ENCODE data around the gene RFT1. TPM values are rescaled to one million over a fixed set of nuclear protein-coding genes. Genes with fewer than 3 reads are reported as not detected.

RFT1 gene
- polyA plus RNA-seq, 3 donors, result 8.2 to 34.9 (median 25.6) TPM

GRCh38 chr3:53044711-53045517 is 85.3 kb downstream of the RFT1 start:
- no peaks in the 10 kb centered on the region for H4K20me1 ChIP-seq (ENCODE audit: insufficient read depth, low read length)
- peak overlapping the region; percentile 70 for H3K9ac ChIP-seq (ENCODE audit: insufficient read depth, low read length, poor library complexity, severe bottlenecking)
- Mint-ChIP-seq H3K27ac (peak overlapping the region in 6 of 7 donors; percentile 65 to 87 (median 82)), H3K9me3 (peaks cover 0 to 6% (median 2%) of the 10 kb centered on the region in 7 donors), H3K4me3 (peak overlapping the region; percentile 93 to 97), H3K36me3 (peaks cover 2 to 6% of the 10 kb centered on the region in 2 donors), H3K27me3 (ENCODE audit: low read depth in 3 of 3) (peaks cover 30 to 53% (median 48%) of the 10 kb centered on the region in 3 donors), H3K4me1 (peaks cover 17% of the 10 kb centered on the region)
- DNase-seq, result peak; percentile 24 to 52 (median 51)
- H3K4me3 ChIP-seq (replicated peaks in 1 of 3; ENCODE audit: low read depth in 2 of 3, low read length in 3 of 3), result peak overlapping the region; percentile 74 to 93 (median 77)
- no peaks in the 10 kb centered on the region for H3K9me3 ChIP-seq (replicated peaks in 1 of 2; ENCODE audit: control insufficient read depth in 1 of 2, insufficient read depth in 1 of 2, low read length in 2 of 2)
- intact Hi-C loops (cut with micrococcal nuclease), result no loop called here
- H3K36me3 ChIP-seq (replicated peaks in 1 of 2; ENCODE audit: control insufficient read depth in 1 of 2, insufficient read depth in 2 of 2, low read length in 2 of 2), result no peaks in the 10 kb centered on the region
- peak overlapping the region; percentile 92 for H2AFZ ChIP-seq (ENCODE audit: insufficient read depth, low read depth, low read length, poor library complexity, severe bottlenecking)
- peaks cover 31% of the 10 kb centered on the region for H3K79me2 ChIP-seq (ENCODE audit: insufficient read depth, low read length)
- TF ChIP-seq, protein P1, sequence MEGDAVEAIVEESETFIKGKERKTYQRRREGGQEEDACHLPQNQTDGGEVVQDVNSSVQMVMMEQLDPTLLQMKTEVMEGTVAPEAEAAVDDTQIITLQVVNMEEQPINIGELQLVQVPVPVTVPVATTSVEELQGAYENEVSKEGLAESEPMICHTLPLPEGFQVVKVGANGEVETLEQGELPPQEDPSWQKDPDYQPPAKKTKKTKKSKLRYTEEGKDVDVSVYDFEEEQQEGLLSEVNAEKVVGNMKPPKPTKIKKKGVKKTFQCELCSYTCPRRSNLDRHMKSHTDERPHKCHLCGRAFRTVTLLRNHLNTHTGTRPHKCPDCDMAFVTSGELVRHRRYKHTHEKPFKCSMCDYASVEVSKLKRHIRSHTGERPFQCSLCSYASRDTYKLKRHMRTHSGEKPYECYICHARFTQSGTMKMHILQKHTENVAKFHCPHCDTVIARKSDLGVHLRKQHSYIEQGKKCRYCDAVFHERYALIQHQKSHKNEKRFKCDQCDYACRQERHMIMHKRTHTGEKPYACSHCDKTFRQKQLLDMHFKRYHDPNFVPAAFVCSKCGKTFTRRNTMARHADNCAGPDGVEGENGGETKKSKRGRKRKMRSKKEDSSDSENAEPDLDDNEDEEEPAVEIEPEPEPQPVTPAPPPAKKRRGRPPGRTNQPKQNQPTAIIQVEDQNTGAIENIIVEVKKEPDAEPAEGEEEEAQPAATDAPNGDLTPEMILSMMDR (IDR thresholded peaks at IDR 0.05), result no peak
- under 1% methylated on average over 101 of the region's 101 CpGs for WGBS (ENCODE audit: insufficient coverage)
- peaks cover 12 to 41% of the 10 kb centered on the region in 2 donors for H3K27me3 ChIP-seq (ENCODE audit: control insufficient read depth in 2 of 2, insufficient read depth in 2 of 2, low read length in 2 of 2)
- H3K27ac ChIP-seq (ENCODE audit: low read depth in 1 of 2, low read length in 2 of 2), result peak overlapping the region; percentile 46 to 76
- peaks cover 12 to 23% of the 10 kb centered on the region in 2 donors for H3K4me1 ChIP-seq (ENCODE audit: control insufficient read depth in 1 of 2, insufficient read depth in 2 of 2, low read length in 2 of 2)
- H3K4me2 ChIP-seq (replicated peaks; ENCODE audit: extremely low read depth, low read length, poor library complexity, severe bottlenecking), result peak overlapping the region; percentile 91

DNA sequence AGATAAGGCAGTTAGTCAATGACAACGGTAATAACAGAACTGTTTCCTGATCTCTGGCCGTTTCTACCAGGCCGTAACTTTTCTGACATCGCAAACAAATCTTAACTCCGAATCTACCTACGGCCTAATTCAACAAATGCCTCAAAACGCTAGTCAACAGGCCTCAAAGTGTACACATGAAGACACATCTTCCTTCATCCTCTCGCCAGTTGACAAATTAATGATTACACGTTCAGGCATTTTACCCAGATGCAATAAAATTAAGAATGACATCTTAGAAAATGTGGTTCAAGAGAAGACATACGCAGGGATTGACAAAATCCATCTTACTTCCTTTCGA is 85.9 kb downstream of the RFT1 start:
- intact Hi-C loops (cut with micrococcal nuclease), result no loop called here
- Histone ChIP-seq H4K20me1 (ENCODE audit: insufficient read depth, low read length) (no peaks in the 10 kb centered on the region), H3K9me3 (replicated peaks in 1 of 2; ENCODE audit: control insufficient read depth in 1 of 2, insufficient read depth in 1 of 2, low read length in 2 of 2) (no peaks in the 10 kb centered on the region), H3K27ac (ENCODE audit: low read depth in 1 of 2, low read length in 2 of 2) (peak overlapping the region in 1 of 2 donors; percentile 76), H3K4me1 (ENCODE audit: control insufficient read depth in 1 of 2, insufficient read depth in 2 of 2, low read length in 2 of 2) (peaks cover 12 to 23% of the 10 kb centered on the region in 2 donors), H3K4me2 (replicated peaks; ENCODE audit: extremely low read depth, low read length, poor library complexity, severe bottlenecking) (peak overlapping the region; percentile 91), H3K9ac (ENCODE audit: insufficient read depth, low read length, poor library complexity, severe bottlenecking) (peak overlapping the region; percentile 70), H2AFZ (ENCODE audit: insufficient read depth, low read depth, low read length, poor library complexity, severe bottlenecking) (peak overlapping the region; percentile 92), H3K27me3 (ENCODE audit: control insufficient read depth in 2 of 2, insufficient read depth in 2 of 2, low read length in 2 of 2) (peaks cover 12 to 41% of the 10 kb centered on the region in 2 donors), H3K79me2 (ENCODE audit: insufficient read depth, low read length) (peaks cover 31% of the 10 kb centered on the region), H3K36me3 (replicated peaks in 1 of 2; ENCODE audit: control insufficient read depth in 1 of 2, insufficient read depth in 2 of 2, low read length in 2 of 2) (no peaks in the 10 kb centered on the region), H3K4me3 (replicated peaks in 1 of 3; ENCODE audit: low read depth in 2 of 3, low read length in 3 of 3) (peak overlapping the region; percentile 74 to 93 (median 77))
- H3K27ac Mint-ChIP-seq, result peak overlapping the region in 5 of 7 donors; percentile 65 to 87 (median 79)
- H3K4me3 Mint-ChIP-seq, result peak overlapping the region; percentile 93 to 97
- H3K36me3 Mint-ChIP-seq, result peaks cover 2 to 6% of the 10 kb centered on the region in 2 donors
- peaks cover 30 to 48% (median 43%) of the 10 kb centered on the region in 3 donors for H3K27me3 Mint-ChIP-seq (ENCODE audit: low read depth in 3 of 3)
- no peak for DNase-seq
- H3K4me1 Mint-ChIP-seq, result peaks cover 17% of the 10 kb centered on the region
- peaks cover 0 to 6% (median 2%) of the 10 kb centered on the region in 7 donors for H3K9me3 Mint-ChIP-seq
- TF ChIP-seq, protein P1 (IDR thresholded peaks at IDR 0.05), result no peak
- 41% methylated on average over 8 of the region's 11 CpGs for WGBS (ENCODE audit: insufficient coverage)

All from CD14-positive monocyte (primary cell).